Tibial nerve (tissue), 4 donors: Measurements from ENCODE around the gene USP11. TPM values are rescaled to one million over a fixed set of nuclear protein-coding genes. Genes with fewer than 3 reads are reported as not detected.

ENCODE experiments used
- DNase-seq, 2 donors: peaks; one replicate each; pipeline ENCODE4 v3.0.0-alpha.2; 2019; ENCODE audit warnings: low spot score in 2 of 2
- H3K27ac ChIP-seq, 4 donors: fragments of 200-600 bp; sonication (generic) in 3 of 4; one replicate each; pipeline ENCODE4 v1.5.1; 2017 to 2019; ENCODE audit warnings: mild to moderate bottlenecking in 1 of 4
- H3K27me3 ChIP-seq, 2 donors: fragments of 200-600 bp; sonication (generic) in 1 of 2; one replicate each; pipeline versions ENCODE4 v1.5.1 to v1.6.0; 2017 to 2019
- H3K36me3 ChIP-seq, 3 donors: fragments of 200-600 bp; sonication (generic); one replicate each; pipeline ENCODE4 v1.5.1; 2018 to 2019
- H3K4me1 ChIP-seq, 4 donors: fragments of 200-600 bp; sonication (generic) in 3 of 4; one replicate each; pipeline ENCODE4 v1.5.1; 2017 to 2019
- H3K4me3 ChIP-seq, 4 donors: fragments of 200-600 bp; sonication (generic) in 3 of 4; one replicate each; pipeline ENCODE4 v1.5.1; 2017 to 2019; ENCODE audit warnings: mild to moderate bottlenecking in 1 of 4, moderate library complexity in 1 of 4
- H3K9me3 ChIP-seq, 4 donors: fragments of 200-600 bp; sonication (generic) in 3 of 4; one replicate each; pipeline ENCODE4 v1.5.1; 2017 to 2019
- EP300 ChIP-seq, 2 donors: sonication (generic); formaldehyde crosslinking; IDR thresholded peaks; one replicate each; pipeline ENCODE4 v1.6.1; 2017; ENCODE audit warnings: antibody characterized with exemption in 2 of 2, mild to moderate bottlenecking in 1 of 2
- POLR2A ChIP-seq, 2 donors: fragments of 450-650 bp; IDR thresholded peaks; one replicate each; pipeline ENCODE4 v1.6.1; 2017; ENCODE audit warnings: antibody characterized with exemption in 2 of 2, mild to moderate bottlenecking in 2 of 2, moderate library complexity in 2 of 2
- WGBS, 2 donors: methylation state at CpG; one replicate each; pipeline ENCODE4 v1.1.5; 2018; 5-methylcytosine and 5-hydroxymethylcytosine counted together
- total RNA-seq, 4 donors: library from RNA; depleted of rRNA; stranded (reverse); fragments of >200 nt; gene quantifications; one replicate each; pipeline ENCODE4 v1.1.0, GENCODE V29; 2016
- TF ChIP-seq, protein P1 (sequence below), 5 experiments: fragments of 200-600 bp in 3 of 5; fragments of 450-650 bp in 2 of 5; sonication (generic) in 3 of 5; IDR thresholded peaks; one replicate each; pipeline ENCODE4 v1.5.1; 2016 to 2019; ENCODE audit warnings: antibody characterized with exemption in 5 of 5, mild to moderate bottlenecking in 3 of 5, moderate library complexity in 2 of 5

Gene USP11
- total RNA-seq, 4 donors from 2014 or later = 54.6 to 85.8 (median 63.9) TPM

DNA sequence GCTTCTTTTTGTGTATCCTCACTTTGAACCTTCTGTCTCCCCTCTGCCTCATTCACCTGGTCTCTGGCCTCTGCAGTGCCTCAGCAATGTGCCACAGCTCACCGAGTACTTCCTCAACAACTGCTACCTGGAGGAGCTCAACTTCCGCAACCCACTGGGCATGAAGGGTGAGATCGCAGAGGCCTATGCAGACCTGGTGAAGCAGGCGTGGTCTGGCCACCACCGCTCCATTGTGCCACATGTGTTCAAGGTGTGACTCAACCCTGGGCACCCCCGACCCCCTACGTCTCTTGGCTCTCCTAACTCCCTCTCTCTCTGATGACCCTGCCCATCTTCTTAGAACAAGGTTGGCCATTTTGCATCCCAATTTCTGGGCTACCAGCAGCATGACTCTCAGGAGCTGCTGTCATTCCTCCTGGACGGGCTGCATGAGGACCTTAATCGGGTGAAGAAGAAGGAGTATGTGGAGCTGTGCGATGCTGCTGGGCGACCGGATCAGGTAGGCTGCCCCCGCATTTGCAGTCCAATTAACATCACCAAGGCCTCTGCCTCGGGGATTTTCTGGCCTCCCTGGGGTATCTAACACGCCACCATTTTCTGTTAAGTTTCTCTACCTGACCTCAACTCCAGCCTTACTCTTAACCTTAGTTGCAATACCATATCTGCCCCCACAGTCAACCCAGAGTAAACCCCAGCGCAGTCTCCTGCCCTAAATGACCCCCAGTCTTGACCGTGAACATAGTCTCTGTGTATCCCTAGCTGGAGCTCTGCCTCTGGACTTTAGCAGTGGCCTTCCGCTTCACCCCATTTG, 8.6 kb downstream of the USP11 start:
- Histone ChIP-seq H3K9me3 (no peaks in the 10 kb centered on the region), H3K4me1 (peaks cover 0 to 13% (median 1%) of the 10 kb centered on the region in 4 donors), H3K4me3 (no peak overlapping the region), H3K27me3 (peaks cover 0 to 18% of the 10 kb centered on the region in 2 donors), H3K36me3 (peaks cover 0 to 59% (median 4%) of the 10 kb centered on the region in 3 donors), H3K27ac (no peak overlapping the region)
- WGBS, 2 donors = 95 to 98% methylated on average over 17 to 18 of the region's 18 CpGs
- DNase-seq = no peak
- TF ChIP-seq EP300 (IDR thresholded peaks at IDR 0.05) (no peak), POLR2A (IDR thresholded peaks at IDR 0.05) (no peak)
- TF ChIP-seq, protein P1, sequence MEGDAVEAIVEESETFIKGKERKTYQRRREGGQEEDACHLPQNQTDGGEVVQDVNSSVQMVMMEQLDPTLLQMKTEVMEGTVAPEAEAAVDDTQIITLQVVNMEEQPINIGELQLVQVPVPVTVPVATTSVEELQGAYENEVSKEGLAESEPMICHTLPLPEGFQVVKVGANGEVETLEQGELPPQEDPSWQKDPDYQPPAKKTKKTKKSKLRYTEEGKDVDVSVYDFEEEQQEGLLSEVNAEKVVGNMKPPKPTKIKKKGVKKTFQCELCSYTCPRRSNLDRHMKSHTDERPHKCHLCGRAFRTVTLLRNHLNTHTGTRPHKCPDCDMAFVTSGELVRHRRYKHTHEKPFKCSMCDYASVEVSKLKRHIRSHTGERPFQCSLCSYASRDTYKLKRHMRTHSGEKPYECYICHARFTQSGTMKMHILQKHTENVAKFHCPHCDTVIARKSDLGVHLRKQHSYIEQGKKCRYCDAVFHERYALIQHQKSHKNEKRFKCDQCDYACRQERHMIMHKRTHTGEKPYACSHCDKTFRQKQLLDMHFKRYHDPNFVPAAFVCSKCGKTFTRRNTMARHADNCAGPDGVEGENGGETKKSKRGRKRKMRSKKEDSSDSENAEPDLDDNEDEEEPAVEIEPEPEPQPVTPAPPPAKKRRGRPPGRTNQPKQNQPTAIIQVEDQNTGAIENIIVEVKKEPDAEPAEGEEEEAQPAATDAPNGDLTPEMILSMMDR (IDR thresholded peaks at IDR 0.05) = no peak

DNA sequence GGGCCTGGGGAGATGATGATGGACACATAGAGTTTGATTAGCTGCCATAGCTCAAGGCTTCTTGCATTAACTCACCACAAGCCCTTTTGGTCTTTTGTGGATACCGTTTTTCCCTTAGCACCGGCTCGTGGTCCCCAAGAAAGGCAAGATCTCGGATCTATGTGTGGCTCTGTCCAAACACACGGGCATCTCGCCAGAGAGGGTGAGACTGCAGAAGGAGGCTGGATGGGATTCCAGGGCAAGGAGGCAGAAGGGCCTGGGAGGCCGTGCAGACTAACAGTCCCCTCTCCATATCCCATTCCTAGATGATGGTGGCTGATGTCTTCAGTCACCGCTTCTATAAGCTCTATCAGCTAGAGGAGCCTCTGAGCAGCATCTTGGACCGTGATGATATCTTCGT, 9.5 kb downstream of the USP11 start:
- peaks cover 0 to 68% (median 4%) of the 10 kb centered on the region in 3 donors for H3K36me3 ChIP-seq

DNA sequence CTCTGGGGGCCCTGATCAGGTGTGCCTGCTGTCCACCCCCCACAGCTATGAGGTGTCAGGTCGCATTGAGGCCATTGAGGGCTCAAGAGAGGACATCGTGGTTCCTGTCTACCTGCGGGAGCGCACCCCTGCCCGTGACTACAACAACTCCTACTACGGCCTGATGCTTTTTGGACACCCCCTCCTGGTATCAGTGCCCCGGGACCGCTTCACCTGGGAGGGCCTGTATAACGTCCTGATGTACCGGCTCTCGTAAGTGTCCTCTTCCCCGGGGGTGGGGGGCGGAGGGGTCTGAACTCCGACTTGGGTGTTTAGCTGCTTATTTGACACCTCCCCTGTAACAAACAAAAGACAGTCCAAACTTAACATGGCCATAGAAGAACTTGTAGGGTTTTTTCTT, 10.5 kb downstream of the USP11 start:
- Histone ChIP-seq H3K36me3 (peaks cover 0 to 74% (median 4%) of the 10 kb centered on the region in 3 donors), H3K27ac (no peak overlapping the region), H3K4me1 (no peaks in the 10 kb centered on the region), H3K9me3 (no peaks in the 10 kb centered on the region), H3K27me3 (peaks cover 0 to 11% of the 10 kb centered on the region in 2 donors), H3K4me3 (no peak overlapping the region)
- TF ChIP-seq EP300 (IDR thresholded peaks at IDR 0.05) (no peak), POLR2A (IDR thresholded peaks at IDR 0.05) (no peak)
- TF ChIP-seq, protein P1 (IDR thresholded peaks at IDR 0.05) = no peak
- no peak for DNase-seq
- 79 to 91% methylated on average over 12 to 14 of the region's 14 CpGs for WGBS, 2 donors

More for the DNA sequence above, 9.5 kb downstream of the USP11 start:
- Histone ChIP-seq H3K4me1 (peaks cover 0 to 5% (median 0%) of the 10 kb centered on the region in 4 donors), H3K27ac (no peak overlapping the region), H3K9me3 (no peaks in the 10 kb centered on the region), H3K27me3 (peaks cover 0 to 12% of the 10 kb centered on the region in 2 donors), H3K4me3 (no peak overlapping the region)
- no peak for DNase-seq
- WGBS, 2 donors = 86 to 90% methylated on average over 8 to 10 of the region's 10 CpGs
- TF ChIP-seq, protein P1 (IDR thresholded peaks at IDR 0.05) = no peak
- TF ChIP-seq EP300 (IDR thresholded peaks at IDR 0.05) (no peak), POLR2A (IDR thresholded peaks at IDR 0.05) (no peak)

DNA sequence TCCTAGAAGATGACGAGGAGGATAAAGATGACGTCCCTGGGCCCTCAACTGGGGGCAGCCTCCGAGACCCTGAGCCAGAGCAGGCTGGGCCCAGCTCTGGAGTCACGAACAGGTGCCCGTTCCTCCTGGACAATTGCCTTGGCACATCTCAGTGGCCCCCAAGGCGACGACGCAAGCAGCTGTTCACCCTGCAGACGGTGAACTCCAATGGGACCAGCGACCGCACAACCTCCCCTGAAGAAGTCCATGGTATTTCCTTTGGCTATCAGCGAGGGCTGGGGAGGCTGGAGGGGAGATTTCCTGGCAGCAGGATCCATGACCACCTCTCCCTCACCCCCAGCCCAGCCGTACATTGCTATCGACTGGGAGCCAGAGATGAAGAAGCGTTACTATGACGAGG, 11.9 kb downstream of the USP11 start:
- Histone ChIP-seq H3K27ac (no peak overlapping the region), H3K36me3 (peaks cover 0 to 73% (median 4%) of the 10 kb centered on the region in 3 donors), H3K4me1 (no peaks in the 10 kb centered on the region), H3K4me3 (no peak overlapping the region), H3K9me3 (no peaks in the 10 kb centered on the region), H3K27me3 (peaks cover 0 to 11% of the 10 kb centered on the region in 2 donors)
- no peak for DNase-seq
- no peak for TF ChIP-seq EP300 (IDR thresholded peaks at IDR 0.05)
- TF ChIP-seq, protein P1 (IDR thresholded peaks at IDR 0.05) = no peak
- no peak for TF ChIP-seq POLR2A (IDR thresholded peaks at IDR 0.05)
- 86 to 90% methylated on average over 10 to 16 of the region's 16 CpGs for WGBS, 2 donors

DNA sequence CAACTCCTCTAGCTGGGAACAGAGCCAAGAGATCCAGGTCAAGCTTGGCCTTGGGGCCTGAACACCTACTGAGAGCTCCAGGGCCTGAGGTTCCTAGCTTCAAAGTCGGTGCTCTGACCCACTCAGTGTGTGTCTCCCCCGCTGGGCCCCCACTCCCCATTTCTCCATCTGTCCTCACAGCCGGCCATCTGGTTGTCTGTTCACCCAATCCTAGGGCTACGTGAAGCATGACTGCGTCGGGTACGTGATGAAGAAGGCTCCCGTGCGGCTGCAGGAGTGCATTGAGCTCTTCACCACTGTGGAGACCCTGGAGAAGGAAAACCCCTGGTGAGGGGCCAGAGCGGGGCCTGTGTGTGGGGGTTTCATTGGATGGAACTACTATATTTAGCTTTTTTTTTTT, 12.3 kb downstream of the USP11 start:
- no peak for DNase-seq
- WGBS, 2 donors = 86 to 88% methylated on average over 10 of the region's 10 CpGs
- TF ChIP-seq EP300 (IDR thresholded peaks at IDR 0.05) (no peak), POLR2A (IDR thresholded peaks at IDR 0.05) (no peak)
- TF ChIP-seq, protein P1 (IDR thresholded peaks at IDR 0.05) = no peak
- Histone ChIP-seq H3K9me3 (no peaks in the 10 kb centered on the region), H3K36me3 (peaks cover 0 to 69% (median 4%) of the 10 kb centered on the region in 3 donors), H3K4me3 (no peak overlapping the region), H3K27ac (no peak overlapping the region), H3K27me3 (peaks cover 0 to 8% of the 10 kb centered on the region in 2 donors), H3K4me1 (no peaks in the 10 kb centered on the region)
